ENCODE measurements around the gene FEM1B.

DNA sequence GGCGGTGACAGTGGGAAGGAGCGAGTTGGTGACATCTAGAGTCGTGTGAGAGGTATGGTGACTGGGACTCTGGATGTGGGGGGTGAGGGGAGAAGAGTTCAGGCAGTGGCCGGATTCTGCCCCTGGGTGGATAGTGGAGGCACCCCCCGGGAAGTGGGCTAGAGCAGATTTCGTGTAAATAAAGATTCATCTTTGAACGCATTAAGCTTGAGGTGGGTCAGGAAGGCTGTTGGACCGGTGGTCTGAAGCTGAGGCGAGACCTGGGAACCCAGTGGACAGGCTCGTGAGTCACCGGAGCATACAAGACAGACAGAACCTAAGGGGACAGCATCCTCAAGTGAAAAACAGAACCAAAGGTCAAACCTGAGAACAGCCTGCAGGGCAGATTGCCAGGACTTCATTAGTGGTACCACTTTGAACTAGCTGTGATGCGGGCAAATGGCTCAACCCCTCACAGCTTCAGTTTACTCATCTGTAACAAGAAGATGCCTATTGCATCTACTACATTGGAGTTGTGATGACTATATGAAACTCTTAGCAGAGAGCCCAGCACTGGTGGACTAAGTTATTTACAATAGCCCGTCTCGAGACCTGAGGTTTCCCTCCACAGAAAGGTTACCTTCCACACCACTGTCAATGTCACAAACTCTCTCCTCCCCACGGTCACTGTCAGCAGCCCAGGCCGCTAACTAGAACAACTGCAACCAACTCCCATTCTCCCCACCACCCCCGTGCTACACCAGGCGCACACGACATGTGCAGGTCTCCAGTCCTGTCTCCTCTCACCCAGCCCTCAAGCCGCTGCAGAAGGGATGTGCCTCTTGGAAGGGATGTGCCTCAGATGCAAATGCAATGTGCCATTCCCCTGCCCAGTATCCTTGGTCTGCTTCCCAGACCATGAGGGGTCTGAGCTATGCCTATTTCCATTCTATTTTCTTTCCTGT, 47.1 kb upstream of the FEM1B start:
- TF ChIP-seq, protein P1, sequence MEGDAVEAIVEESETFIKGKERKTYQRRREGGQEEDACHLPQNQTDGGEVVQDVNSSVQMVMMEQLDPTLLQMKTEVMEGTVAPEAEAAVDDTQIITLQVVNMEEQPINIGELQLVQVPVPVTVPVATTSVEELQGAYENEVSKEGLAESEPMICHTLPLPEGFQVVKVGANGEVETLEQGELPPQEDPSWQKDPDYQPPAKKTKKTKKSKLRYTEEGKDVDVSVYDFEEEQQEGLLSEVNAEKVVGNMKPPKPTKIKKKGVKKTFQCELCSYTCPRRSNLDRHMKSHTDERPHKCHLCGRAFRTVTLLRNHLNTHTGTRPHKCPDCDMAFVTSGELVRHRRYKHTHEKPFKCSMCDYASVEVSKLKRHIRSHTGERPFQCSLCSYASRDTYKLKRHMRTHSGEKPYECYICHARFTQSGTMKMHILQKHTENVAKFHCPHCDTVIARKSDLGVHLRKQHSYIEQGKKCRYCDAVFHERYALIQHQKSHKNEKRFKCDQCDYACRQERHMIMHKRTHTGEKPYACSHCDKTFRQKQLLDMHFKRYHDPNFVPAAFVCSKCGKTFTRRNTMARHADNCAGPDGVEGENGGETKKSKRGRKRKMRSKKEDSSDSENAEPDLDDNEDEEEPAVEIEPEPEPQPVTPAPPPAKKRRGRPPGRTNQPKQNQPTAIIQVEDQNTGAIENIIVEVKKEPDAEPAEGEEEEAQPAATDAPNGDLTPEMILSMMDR (IDR thresholded peaks at IDR 0.05; ENCODE audit: low read length) = no peak
- TF ChIP-seq EZH2 (IDR thresholded peaks at IDR 0.05; ENCODE audit: borderline replicate concordance, low read length) = no peak

Data from OCI-LY1 (cell line).